MCF 10A (cell line): ENCODE data around the gene HS1BP3. TPM values are rescaled to one million over a fixed set of nuclear protein-coding genes. Genes with fewer than 3 reads are reported as not detected.

Source experiments
- BruUV-seq: library from RNA; stranded (reverse); fragments of 400-500 nt; replicated peaks from 2 replicates; lab custom pipeline; 2021; lab: Mats Ljungman, UMichigan
- CTCF ChIA-PET: fragments of 300-600 bp; sonication (Branson Sonifier 250); formaldehyde crosslinking; extraction: SDS; loops from one replicate; lab custom pipeline; 2021; ENCODE audit warnings: antibody characterized with exemption, inconsistent platforms; lab: Yijun Ruan, JAX
- POLR2A ChIA-PET: fragments of 300-600, 350-650 bp; sonication (Branson Sonifier 250); formaldehyde crosslinking; extraction: SDS; loops from one replicate; lab custom pipeline; 2020; ENCODE audit warnings: antibody characterized with exemption, inconsistent platforms; lab: Yijun Ruan, JAX
- DNase-seq: peaks from one replicate; pipeline ENCODE4 v3.0.0-alpha.2; 2018; ENCODE audit not compliant: unreplicated experiment
- H3K27ac Mint-ChIP-seq: one replicate; pipeline ENCODE4 v1.8.0; 2022; ENCODE audit warnings: mild to moderate bottlenecking, low read depth, mixed read lengths; ENCODE audit not compliant: unreplicated experiment
- H3K27me3 Mint-ChIP-seq: one replicate; pipeline ENCODE4 v1.8.0; 2022; ENCODE audit warnings: mixed read lengths; ENCODE audit not compliant: insufficient read depth, unreplicated experiment
- H3K36me3 Mint-ChIP-seq: one replicate; pipeline ENCODE4 v1.8.0; 2022; ENCODE audit warnings: mild to moderate bottlenecking, moderate library complexity, mixed read lengths; ENCODE audit not compliant: insufficient read depth, unreplicated experiment
- H3K4me1 Mint-ChIP-seq: one replicate; pipeline ENCODE4 v1.8.0; 2022; ENCODE audit warnings: mixed read lengths; ENCODE audit not compliant: insufficient read depth, unreplicated experiment
- H3K4me3 Mint-ChIP-seq: one replicate; pipeline ENCODE4 v1.8.0; 2022; ENCODE audit warnings: mild to moderate bottlenecking, moderate library complexity, mixed read lengths; ENCODE audit not compliant: unreplicated experiment
- H3K9me3 Mint-ChIP-seq: one replicate; pipeline ENCODE4 v1.8.0; 2022; ENCODE audit warnings: mixed read lengths; ENCODE audit not compliant: unreplicated experiment
- intact Hi-C: fragments of 100-400 bp; cut with micrococcal nuclease; formaldehyde crosslinking; loops from 2 replicates; pipeline ENCODE4 v1.14.1; 2022
- total RNA-seq: library from RNA; stranded (reverse); gene quantifications from 2 replicates; pipeline ENCODE4 v1.2.3, GENCODE V29; 2022
- TF ChIP-seq, protein P1 (sequence below): fragments of 200-600 bp; IDR thresholded peaks from one replicate; pipeline ENCODE4 v1.8.0; 2022; ENCODE audit warnings: antibody characterized with exemption, mild to moderate bottlenecking; ENCODE audit not compliant: unreplicated experiment

HS1BP3 gene
- total RNA-seq, 1 experiment from 2014 or later: 10.0 TPM

DNA sequence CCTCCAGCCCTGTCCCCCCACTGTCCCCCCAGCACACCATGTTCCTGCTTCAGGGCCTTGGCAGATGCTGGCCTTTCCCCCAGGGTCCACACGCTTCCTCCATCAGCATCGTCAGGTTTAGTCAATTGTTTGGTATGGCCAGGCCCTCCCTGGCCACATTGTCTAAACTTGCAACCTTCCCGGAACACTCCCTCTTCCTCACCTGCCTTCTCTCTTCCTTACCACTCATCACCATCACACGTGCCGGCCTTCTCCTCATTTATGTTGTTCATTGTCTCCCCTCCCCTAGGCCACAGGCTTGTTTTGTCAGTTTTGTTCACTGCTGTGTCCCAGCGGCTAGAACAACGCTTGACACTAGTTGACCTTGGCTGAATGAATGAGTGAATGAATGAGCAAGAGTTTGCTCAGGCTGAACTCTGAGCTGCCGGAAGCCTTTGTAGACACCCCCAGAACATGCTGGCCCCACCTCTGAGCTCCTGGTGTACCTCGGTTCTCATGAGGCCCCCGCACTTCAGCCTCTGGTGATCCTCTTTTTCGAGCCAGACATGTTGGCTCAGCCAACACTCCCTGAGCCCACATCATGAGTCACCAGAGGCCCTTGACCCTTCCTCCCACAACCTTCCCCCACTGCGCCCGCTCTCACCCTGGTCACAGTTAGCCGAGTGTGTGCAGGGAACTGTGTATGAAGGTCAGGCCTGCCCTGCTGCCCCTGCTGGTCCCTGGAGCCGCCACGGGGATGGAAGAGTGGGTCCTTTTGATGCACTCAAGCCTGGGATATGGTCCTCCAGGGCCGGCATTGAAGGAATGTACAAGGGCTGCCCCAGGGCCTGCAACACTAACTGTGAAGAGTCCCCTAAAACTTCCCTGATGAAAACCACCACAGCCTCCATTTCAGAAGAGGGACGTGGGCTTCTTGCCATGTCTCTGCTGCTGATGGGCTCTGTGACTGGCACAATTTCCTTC, 57.5 kb downstream of the HS1BP3 start:
- intact Hi-C loops: no loop called here
- Mint-ChIP-seq H3K27me3 (no peaks in the 10 kb centered on the region), H3K4me3 (no peak overlapping the region), H3K36me3 (no peaks in the 10 kb centered on the region), H3K9me3 (no peaks in the 10 kb centered on the region), H3K4me1 (peaks cover 39% of the 10 kb centered on the region), H3K27ac (peak overlapping the region; percentile 75)
- no TSS peak for BruUV-seq
- DNase-seq: peak; percentile 92
- ChIA-PET POLR2A (no interaction called here), CTCF (interaction anchor here (0.6 to 1.5 kb wide), 4 partner anchors 12 to 49 kb away, joined by 3 to 4 read pairs (median 4); no protein-coding TSS in a partner anchor)
- TF ChIP-seq, protein P1, sequence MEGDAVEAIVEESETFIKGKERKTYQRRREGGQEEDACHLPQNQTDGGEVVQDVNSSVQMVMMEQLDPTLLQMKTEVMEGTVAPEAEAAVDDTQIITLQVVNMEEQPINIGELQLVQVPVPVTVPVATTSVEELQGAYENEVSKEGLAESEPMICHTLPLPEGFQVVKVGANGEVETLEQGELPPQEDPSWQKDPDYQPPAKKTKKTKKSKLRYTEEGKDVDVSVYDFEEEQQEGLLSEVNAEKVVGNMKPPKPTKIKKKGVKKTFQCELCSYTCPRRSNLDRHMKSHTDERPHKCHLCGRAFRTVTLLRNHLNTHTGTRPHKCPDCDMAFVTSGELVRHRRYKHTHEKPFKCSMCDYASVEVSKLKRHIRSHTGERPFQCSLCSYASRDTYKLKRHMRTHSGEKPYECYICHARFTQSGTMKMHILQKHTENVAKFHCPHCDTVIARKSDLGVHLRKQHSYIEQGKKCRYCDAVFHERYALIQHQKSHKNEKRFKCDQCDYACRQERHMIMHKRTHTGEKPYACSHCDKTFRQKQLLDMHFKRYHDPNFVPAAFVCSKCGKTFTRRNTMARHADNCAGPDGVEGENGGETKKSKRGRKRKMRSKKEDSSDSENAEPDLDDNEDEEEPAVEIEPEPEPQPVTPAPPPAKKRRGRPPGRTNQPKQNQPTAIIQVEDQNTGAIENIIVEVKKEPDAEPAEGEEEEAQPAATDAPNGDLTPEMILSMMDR: no peak

GRCh38 chr2:20592106-20593071, 58.5 kb downstream of the HS1BP3 start:
- Mint-ChIP-seq H3K9me3 (no peaks in the 10 kb centered on the region), H3K4me1 (peaks cover 39% of the 10 kb centered on the region), H3K4me3 (no peak overlapping the region), H3K27me3 (no peaks in the 10 kb centered on the region), H3K36me3 (no peaks in the 10 kb centered on the region), H3K27ac (peak overlapping the region; percentile 75)
- intact Hi-C loops: no loop called here
- TF ChIP-seq, protein P1: no peak
- CTCF ChIA-PET: interaction anchor here (1.0 kb wide), 1 partner anchor 49 kb away, joined by 4 read pairs; no protein-coding TSS in a partner anchor
- POLR2A ChIA-PET: no interaction called here
- BruUV-seq: no TSS peak
- DNase-seq: no peak

- intact Hi-C loops: no loop called here
- BruUV-seq: no TSS peak
- no peaks in the 10 kb centered on the region for H3K9me3 Mint-ChIP-seq
- DNase-seq: no peak
- H3K4me1 Mint-ChIP-seq: peaks cover 30% of the 10 kb centered on the region
- no peak overlapping the region for H3K4me3 Mint-ChIP-seq
- no peaks in the 10 kb centered on the region for H3K36me3 Mint-ChIP-seq
- CTCF ChIA-PET: interaction anchor here (0.6 to 1.0 kb wide), 2 partner anchors 8 to 23 kb away, joined by 4 to 5 read pairs; no protein-coding TSS in a partner anchor
- TF ChIP-seq, protein P1: no peak
- no peak overlapping the region for H3K27ac Mint-ChIP-seq
- H3K27me3 Mint-ChIP-seq: no peaks in the 10 kb centered on the region
- POLR2A ChIA-PET: interaction anchor here (0.8 kb wide), 1 partner anchor 11 kb away, joined by 3 read pairs; no protein-coding TSS in a partner anchor
These were observed 60.0 kb downstream of the HS1BP3 start for GRCh38 chr2:20590704-20591515.
